ENCODE results near the gene COQ8A.

Gene COQ8A

DNA sequence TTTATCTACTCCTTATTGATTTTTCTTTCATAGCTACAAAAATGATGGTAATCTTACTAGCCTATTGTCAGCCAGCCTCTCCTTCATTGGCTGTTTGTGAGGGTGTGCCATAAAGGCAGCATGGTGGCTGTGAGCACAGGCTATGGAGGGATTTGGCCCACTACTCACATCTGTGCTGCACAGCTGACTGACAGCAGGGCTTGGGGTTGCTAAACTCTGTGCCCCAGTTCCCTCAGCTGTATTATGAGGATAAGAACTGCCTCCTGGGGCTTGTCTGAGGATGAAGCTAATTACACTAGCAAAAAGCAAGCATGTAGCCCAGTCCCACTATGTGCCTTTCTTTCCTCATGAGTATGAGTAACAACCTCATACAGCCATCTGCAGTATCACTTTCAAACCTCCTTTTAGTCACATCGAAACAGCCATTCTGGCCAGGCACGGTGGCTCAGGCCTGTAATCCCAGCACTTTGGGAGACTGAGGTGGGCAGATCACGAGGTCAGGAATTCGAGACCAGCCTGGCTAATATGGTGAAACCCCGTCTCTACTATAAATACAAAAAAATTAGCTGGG is 66.2 kb downstream of the COQ8A start:
- no peak overlapping the region for H3K4me2 ChIP-seq (ENCODE audit: low read length)
- no peaks in the 10 kb centered on the region for H3F3A ChIP-seq (ENCODE audit: control insufficient read depth, insufficient read depth)
- no peaks in the 10 kb centered on the region for H3K36me3 ChIP-seq (ENCODE audit: control insufficient read depth, low read length)
- H4K20me1 ChIP-seq (ENCODE audit: control insufficient read depth, insufficient read depth, low read depth, low read length): no peaks in the 10 kb centered on the region
- no peaks in the 10 kb centered on the region for H3K9me3 ChIP-seq (ENCODE audit: control insufficient read depth, insufficient read depth, low read length)
- no peaks in the 10 kb centered on the region for H3K79me2 ChIP-seq (ENCODE audit: control insufficient read depth, low read length)
- no peak overlapping the region for H3K4me3 ChIP-seq (ENCODE audit: low read length)
- TF ChIP-seq EZH2phosphoT487 (IDR thresholded peaks at IDR 0.05; ENCODE audit: borderline replicate concordance, low read length): no peak
- TF ChIP-seq, protein P1, sequence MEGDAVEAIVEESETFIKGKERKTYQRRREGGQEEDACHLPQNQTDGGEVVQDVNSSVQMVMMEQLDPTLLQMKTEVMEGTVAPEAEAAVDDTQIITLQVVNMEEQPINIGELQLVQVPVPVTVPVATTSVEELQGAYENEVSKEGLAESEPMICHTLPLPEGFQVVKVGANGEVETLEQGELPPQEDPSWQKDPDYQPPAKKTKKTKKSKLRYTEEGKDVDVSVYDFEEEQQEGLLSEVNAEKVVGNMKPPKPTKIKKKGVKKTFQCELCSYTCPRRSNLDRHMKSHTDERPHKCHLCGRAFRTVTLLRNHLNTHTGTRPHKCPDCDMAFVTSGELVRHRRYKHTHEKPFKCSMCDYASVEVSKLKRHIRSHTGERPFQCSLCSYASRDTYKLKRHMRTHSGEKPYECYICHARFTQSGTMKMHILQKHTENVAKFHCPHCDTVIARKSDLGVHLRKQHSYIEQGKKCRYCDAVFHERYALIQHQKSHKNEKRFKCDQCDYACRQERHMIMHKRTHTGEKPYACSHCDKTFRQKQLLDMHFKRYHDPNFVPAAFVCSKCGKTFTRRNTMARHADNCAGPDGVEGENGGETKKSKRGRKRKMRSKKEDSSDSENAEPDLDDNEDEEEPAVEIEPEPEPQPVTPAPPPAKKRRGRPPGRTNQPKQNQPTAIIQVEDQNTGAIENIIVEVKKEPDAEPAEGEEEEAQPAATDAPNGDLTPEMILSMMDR (IDR thresholded peaks at IDR 0.05; ENCODE audit: low read depth, low read length, poor library complexity, severe bottlenecking): no peak
- no peak overlapping the region for H3K27ac ChIP-seq (ENCODE audit: low read depth, low read length)
- H3K27me3 ChIP-seq (ENCODE audit: control insufficient read depth, low read length): peaks cover 4% of the 10 kb centered on the region
- no peaks in the 10 kb centered on the region for H3K9me2 ChIP-seq (replicated peaks; ENCODE audit: control insufficient read depth, low read length)
- no peaks in the 10 kb centered on the region for H3K4me1 ChIP-seq (ENCODE audit: control insufficient read depth, low read length)

DNA sequence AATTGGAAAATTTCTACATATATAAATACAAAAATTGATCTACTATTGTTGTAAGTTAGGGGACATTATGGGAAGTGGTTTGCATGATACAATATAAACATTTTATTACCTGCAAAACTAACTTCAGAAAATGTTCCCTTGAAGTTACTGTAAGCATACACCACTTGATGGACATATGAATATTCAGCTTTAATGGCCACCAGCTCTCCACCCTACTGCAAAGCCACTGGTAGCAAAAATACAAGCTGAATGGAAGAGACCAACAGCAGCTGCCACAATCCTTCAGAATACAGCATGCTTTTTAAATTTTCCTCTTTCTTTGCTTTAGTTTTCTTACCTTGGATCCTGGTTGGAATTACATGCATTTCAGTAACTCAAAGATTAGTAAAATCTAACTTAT is 69.8 kb downstream of the COQ8A start:
- no peaks in the 10 kb centered on the region for H3K4me1 ChIP-seq (ENCODE audit: control insufficient read depth, low read length)
- H3K9me2 ChIP-seq (replicated peaks; ENCODE audit: control insufficient read depth, low read length): no peaks in the 10 kb centered on the region

DNA sequence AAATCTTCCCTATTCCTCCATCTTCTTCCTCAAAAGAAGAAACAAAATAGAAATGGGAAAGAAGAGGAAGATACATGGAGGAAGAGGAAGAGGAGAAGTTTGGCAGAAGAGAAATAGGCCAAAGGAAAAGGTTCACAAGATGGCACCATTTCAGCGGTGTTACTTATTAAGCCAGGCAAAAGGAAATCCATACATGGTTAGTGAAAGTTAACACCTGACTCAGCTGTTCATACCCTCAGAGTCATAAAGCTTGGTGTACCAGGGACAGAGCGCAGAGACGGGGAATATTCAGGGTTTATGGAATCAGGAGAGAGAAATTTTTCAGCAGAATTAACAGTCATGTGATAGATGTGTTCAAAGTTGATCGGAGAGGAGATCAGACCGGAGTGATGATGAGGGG is 70.6 kb downstream of the COQ8A start:
- Histone ChIP-seq H3K27me3 (ENCODE audit: control insufficient read depth, low read length) (peaks cover 4% of the 10 kb centered on the region), H3K4me2 (ENCODE audit: low read length) (no peak overlapping the region), H3K4me1 (ENCODE audit: control insufficient read depth, low read length) (no peaks in the 10 kb centered on the region), H3K79me2 (ENCODE audit: control insufficient read depth, low read length) (no peaks in the 10 kb centered on the region), H3K27ac (ENCODE audit: low read depth, low read length) (no peak overlapping the region), H3F3A (ENCODE audit: control insufficient read depth, insufficient read depth) (no peaks in the 10 kb centered on the region), H3K9me2 (replicated peaks; ENCODE audit: control insufficient read depth, low read length) (no peaks in the 10 kb centered on the region), H4K20me1 (ENCODE audit: control insufficient read depth, insufficient read depth, low read depth, low read length) (no peaks in the 10 kb centered on the region), H3K9me3 (ENCODE audit: control insufficient read depth, insufficient read depth, low read length) (no peaks in the 10 kb centered on the region), H3K4me3 (ENCODE audit: low read length) (no peak overlapping the region), H3K36me3 (ENCODE audit: control insufficient read depth, low read length) (no peaks in the 10 kb centered on the region)
- TF ChIP-seq, protein P1 (IDR thresholded peaks at IDR 0.05; ENCODE audit: low read depth, low read length, poor library complexity, severe bottlenecking): no peak
- TF ChIP-seq EZH2phosphoT487 (IDR thresholded peaks at IDR 0.05; ENCODE audit: borderline replicate concordance, low read length): no peak

More for the DNA sequence above, 69.8 kb downstream of the COQ8A start:
- Histone ChIP-seq H3K27ac (ENCODE audit: low read depth, low read length) (no peak overlapping the region), H4K20me1 (ENCODE audit: control insufficient read depth, insufficient read depth, low read depth, low read length) (no peaks in the 10 kb centered on the region), H3K79me2 (ENCODE audit: control insufficient read depth, low read length) (no peaks in the 10 kb centered on the region), H3F3A (ENCODE audit: control insufficient read depth, insufficient read depth) (no peaks in the 10 kb centered on the region), H3K4me2 (ENCODE audit: low read length) (no peak overlapping the region), H3K36me3 (ENCODE audit: control insufficient read depth, low read length) (no peaks in the 10 kb centered on the region), H3K9me3 (ENCODE audit: control insufficient read depth, insufficient read depth, low read length) (no peaks in the 10 kb centered on the region), H3K27me3 (ENCODE audit: control insufficient read depth, low read length) (peaks cover 4% of the 10 kb centered on the region), H3K4me3 (ENCODE audit: low read length) (no peak overlapping the region)
- TF ChIP-seq EZH2phosphoT487 (IDR thresholded peaks at IDR 0.05; ENCODE audit: borderline replicate concordance, low read length): no peak
- TF ChIP-seq, protein P1 (IDR thresholded peaks at IDR 0.05; ENCODE audit: low read depth, low read length, poor library complexity, severe bottlenecking): no peak

Measured in DOHH2 (cell line).